IMR-90 (cell line): Measurements from ENCODE around the gene HDHD5. TPM values are rescaled to one million over a fixed set of nuclear protein-coding genes. Genes with fewer than 3 reads are reported as not detected.

Source experiments
- ATAC-seq: fragments of 200-7000 bp; cut with Tn5 transposase; 2 replicates; pipeline ENCODE4 v1.9.1; 2020; ENCODE audit warnings: low read depth, mild to moderate bottlenecking, moderate library complexity
- BruUV-seq: library from RNA; stranded (reverse); fragments of 400-500 nt; replicated peaks from 2 replicates; lab custom pipeline; 2021; lab: Mats Ljungman, UMichigan
- CTCF ChIA-PET: fragments of 300-600 bp; formaldehyde crosslinking; extraction: SDS; loops from one replicate; lab custom pipeline; 2021; ENCODE audit warnings: antibody characterized with exemption; lab: Yijun Ruan, JAX
- POLR2A ChIA-PET: fragments of 300-600 bp; sonication (Branson Sonifier 250); formaldehyde crosslinking; loops from one replicate; lab custom pipeline; 2022; ENCODE audit warnings: antibody characterized with exemption; ENCODE audit not compliant: unreplicated experiment; lab: Charles Lee
- DNase-seq: peaks from one replicate; pipeline ENCODE4 v3.0.0; 2013
- H2AFZ ChIP-seq: replicated peaks from 2 replicates; pipeline ENCODE3; 2013; ENCODE audit warnings: low read length, mild to moderate bottlenecking; ENCODE audit not compliant: poor library complexity
- H2AK5ac ChIP-seq: 2 replicates; pipeline ENCODE4 v1.6.1; 2013; ENCODE audit warnings: low read depth, low read length, inconsistent platforms
- H2AK9ac ChIP-seq: replicated peaks from 2 replicates; pipeline ENCODE3; 2013; ENCODE audit warnings: mild to moderate bottlenecking, low read depth, low read length, moderate library complexity; ENCODE audit not compliant: poor library complexity
- H2BK120ac ChIP-seq: 2 replicates; pipeline ENCODE4 v1.6.1; 2013; ENCODE audit warnings: low read depth, low read length, inconsistent platforms
- H2BK15ac ChIP-seq: 3 replicates; pipeline ENCODE4 v1.6.1; 2013; ENCODE audit warnings: low read depth, low read length, inconsistent platforms
- H2BK20ac ChIP-seq: 2 replicates; pipeline ENCODE4 v1.6.1; 2013; ENCODE audit warnings: low read depth, mild to moderate bottlenecking, inconsistent platforms, low read length, moderate library complexity
- H2BK5ac ChIP-seq: 2 replicates; pipeline ENCODE4 v1.6.1; 2013; ENCODE audit warnings: mild to moderate bottlenecking, low read depth, low read length, inconsistent platforms; ENCODE audit not compliant: poor library complexity, severe bottlenecking
- H3K14ac ChIP-seq: replicated peaks from 2 replicates; pipeline ENCODE4 v1.6.1; 2013; ENCODE audit warnings: low read depth, low read length, inconsistent platforms
- H3K18ac ChIP-seq: 2 replicates; pipeline ENCODE4 v1.6.1; 2013; ENCODE audit warnings: low read depth, low read length, control low read depth
- H3K23ac ChIP-seq: 2 replicates; pipeline ENCODE4 v1.6.1; 2013; ENCODE audit warnings: low read depth, low read length, inconsistent platforms
- H3K27ac ChIP-seq: 2 replicates; pipeline ENCODE4 v1.5.1; 2013; ENCODE audit warnings: mild to moderate bottlenecking, control low read depth, low read length; ENCODE audit not compliant: insufficient read depth
- H3K27me3 ChIP-seq: 2 replicates; pipeline ENCODE4 v1.6.1; 2013; ENCODE audit warnings: low read length; ENCODE audit not compliant: control insufficient read depth, insufficient read depth
- H3K36me3 ChIP-seq: 2 replicates; pipeline ENCODE4 v1.6.1; 2013; ENCODE audit warnings: low read length, mixed read lengths; ENCODE audit not compliant: control insufficient read depth, insufficient read depth
- H3K4ac ChIP-seq: 2 replicates; pipeline ENCODE4 v1.6.1; 2013; ENCODE audit warnings: low read depth, low read length, inconsistent platforms
- H3K4me1 ChIP-seq: 2 replicates; pipeline ENCODE4 v1.6.1; 2013; ENCODE audit warnings: low read length, mixed read lengths; ENCODE audit not compliant: control insufficient read depth, insufficient read depth
- H3K4me2 ChIP-seq: 2 replicates; pipeline ENCODE4 v1.6.1; 2013; ENCODE audit warnings: low read depth, mild to moderate bottlenecking, control low read depth, low read length, moderate library complexity
- H3K4me3 ChIP-seq: 2 replicates; pipeline ENCODE4 v1.5.1; 2013; ENCODE audit warnings: low read depth, mild to moderate bottlenecking, control low read depth, low read length, moderate library complexity; ENCODE audit not compliant: insufficient read depth
- H3K56ac ChIP-seq: 2 replicates; pipeline ENCODE4 v1.6.1; 2013; ENCODE audit warnings: low read length, inconsistent platforms; ENCODE audit not compliant: insufficient read depth; ENCODE audit errors: extremely low read depth
- H3K79me1 ChIP-seq, 2 experiments: 2 replicates each; pipeline ENCODE4 v1.6.1; 2013; ENCODE audit warnings: low read length in 2 of 2, inconsistent platforms in 1 of 2, low read depth in 1 of 2
- H3K9ac ChIP-seq: 2 replicates; pipeline ENCODE4 v1.6.1; 2013; ENCODE audit warnings: low read depth, low read length, control low read depth
- H3K9me1 ChIP-seq: 2 replicates; pipeline ENCODE4 v1.6.1; 2013; ENCODE audit warnings: low read length, inconsistent platforms; ENCODE audit not compliant: insufficient read depth
- H3K9me3 ChIP-seq: 2 replicates; pipeline ENCODE4 v1.6.1; 2013; ENCODE audit warnings: low read length; ENCODE audit not compliant: control insufficient read depth, insufficient read depth
- H4K20me1 ChIP-seq: 2 replicates; pipeline ENCODE4 v1.6.1; 2013; ENCODE audit warnings: low read length, inconsistent platforms; ENCODE audit not compliant: insufficient read depth
- H4K5ac ChIP-seq: 2 replicates; pipeline ENCODE4 v1.6.1; 2013; ENCODE audit warnings: mild to moderate bottlenecking, low read depth, low read length, control low read depth
- H4K8ac ChIP-seq, 2 experiments: 2 replicates each; pipeline ENCODE4 v1.6.1; 2013; ENCODE audit warnings: low read depth in 2 of 2, low read length in 2 of 2, control low read depth in 1 of 2, inconsistent platforms in 1 of 2
- H4K91ac ChIP-seq: 2 replicates; pipeline ENCODE4 v1.6.1; 2013; ENCODE audit warnings: low read depth, low read length, inconsistent platforms; ENCODE audit not compliant: insufficient read depth
- CEBPB ChIP-seq: IDR thresholded peaks from 2 replicates; pipeline ENCODE4 v1.6.1; 2012; ENCODE audit warnings: low read depth, low read length, improper control_type of control experiment
- ELK1 ChIP-seq: fragments of 150-350 bp; IDR thresholded peaks from 2 replicates; pipeline ENCODE4 v1.6.1; 2016; ENCODE audit warnings: low read depth, mild to moderate bottlenecking, low read length, moderate library complexity, borderline replicate concordance
- FOS ChIP-seq: fragments of 150-350 bp; IDR thresholded peaks from 2 replicates; pipeline ENCODE4 v1.6.1; 2016; ENCODE audit warnings: low read depth, low read length
- MAFK ChIP-seq: IDR thresholded peaks from 2 replicates; pipeline ENCODE4 v1.6.1; 2012; ENCODE audit warnings: low read depth, low read length, improper control_type of control experiment
- MAZ ChIP-seq: IDR thresholded peaks from 2 replicates; pipeline ENCODE4 v1.6.1; 2012; ENCODE audit warnings: low read depth, mild to moderate bottlenecking, low read length, improper control_type of control experiment, moderate library complexity, borderline replicate concordance
- MXI1 ChIP-seq: IDR thresholded peaks from 2 replicates; pipeline ENCODE4 v1.6.1; 2012; ENCODE audit warnings: low read depth, mild to moderate bottlenecking, low read length, moderate library complexity, borderline replicate concordance
- RAD21 ChIP-seq: IDR thresholded peaks from 2 replicates; pipeline ENCODE4 v1.6.1; 2012; ENCODE audit warnings: low read length, improper control_type of control experiment
- RCOR1 ChIP-seq: IDR thresholded peaks from 2 replicates; pipeline ENCODE4 v1.6.1; 2012; ENCODE audit warnings: mild to moderate bottlenecking, low read length, improper control_type of control experiment; ENCODE audit not compliant: insufficient replicate concordance
- RFX5 ChIP-seq: IDR thresholded peaks from 2 replicates; pipeline ENCODE4 v1.8.0; 2012; ENCODE audit warnings: low read depth, mild to moderate bottlenecking, low read length, moderate library complexity
- SMC3 ChIP-seq: fragments of 150-350 bp; IDR thresholded peaks from 2 replicates; pipeline ENCODE4 v1.6.1; 2016; ENCODE audit warnings: low read depth, mild to moderate bottlenecking, antibody characterized with exemption, low read length, moderate library complexity
- dilution Hi-C: fragments of 300-500 bp; cut with HindIII; formaldehyde crosslinking; loops from one replicate; pipeline ENCODE4 v1.14.3; 2018; ENCODE audit warnings: low sequenced_read_pairs; ENCODE audit not compliant: unreplicated experiment
- in situ Hi-C: fragments of 300-500 bp; cut with MboI; formaldehyde crosslinking; loops from 3 replicates; pipeline ENCODE4 v1.14.3; 2019; ENCODE audit warnings: low sequenced_read_pairs, inconsistent platforms, mixed read lengths
- intact Hi-C: fragments of 100-400 bp; cut with micrococcal nuclease; formaldehyde crosslinking; loops from 2 replicates; pipeline ENCODE4 v1.10.0; 2022
- polyA plus RNA-seq, 3 experiments: library from polyadenylated mRNA; depleted of rRNA; stranded (reverse); fragments of >200 nt; gene quantifications; 2 replicates each; pipeline ENCODE4 v1.2.3, GENCODE V29; 2012; ENCODE audit warnings: low replicate concordance in 1 of 3
- total RNA-seq: library from RNA; depleted of rRNA; stranded (reverse); fragments of >200 nt; gene quantifications from 2 replicates; pipeline ENCODE4 v1.2.3, GENCODE V29; 2012; rRNA removed

The HDHD5 gene
- total and polyA plus RNA-seq, 2 of the 4 experiments (the other 2 are of a cell fraction), result 31.9 to 37.5 TPM

DNA sequence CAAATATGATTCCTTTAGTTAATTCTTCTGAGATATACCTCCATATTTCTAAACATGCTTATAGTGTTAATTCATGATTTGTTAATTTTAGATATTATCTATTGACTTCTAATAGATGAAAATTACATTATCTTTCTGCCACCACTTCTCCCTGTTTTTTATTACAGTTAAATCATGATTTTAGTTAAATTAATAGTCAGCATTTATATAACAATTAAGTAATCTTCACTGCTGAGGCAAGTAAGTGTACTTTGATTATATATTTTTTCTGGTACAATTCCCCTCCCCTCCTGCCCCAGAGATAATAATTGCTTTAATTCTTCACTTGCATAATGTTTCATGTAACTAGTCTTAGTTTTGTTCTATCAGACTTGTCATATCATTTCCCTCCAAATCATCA, 68.5 kb downstream of the HDHD5 start:
- no peak for DNase-seq
- no peak for TF ChIP-seq MAZ
- no peak for TF ChIP-seq MXI1
- TF ChIP-seq SMC3, result no peak
- no peak for TF ChIP-seq RCOR1
- no peak for TF ChIP-seq FOS
- no peak for TF ChIP-seq MAFK
- no peak for TF ChIP-seq RFX5
- no peak for TF ChIP-seq ELK1
- no peak for TF ChIP-seq CEBPB
- no peak for TF ChIP-seq RAD21
- H3K4me1 ChIP-seq, result peaks cover 10% of the 10 kb centered on the region
- ChIA-PET POLR2A (no interaction called here), CTCF (no interaction called here)
- H3K18ac ChIP-seq, result no peak overlapping the region
- no peak overlapping the region for H2BK5ac ChIP-seq
- H4K20me1 ChIP-seq, result peaks cover 61% of the 10 kb centered on the region
- H3K36me3 ChIP-seq, result no peaks in the 10 kb centered on the region
- H3K23ac ChIP-seq, result no peak overlapping the region
- no peak overlapping the region for H2AFZ ChIP-seq
- no peak overlapping the region for H4K5ac ChIP-seq
- H3K79me1 ChIP-seq, result peaks cover 17 to 69% of the 10 kb centered on the region in 2 experiments
- dilution Hi-C loops, result no loop called here
- H3K14ac ChIP-seq, result no peak overlapping the region
- H3K4me2 ChIP-seq, result no peak overlapping the region
- intact Hi-C loops, result no loop called here
- H4K91ac ChIP-seq, result no peak overlapping the region
- no peak overlapping the region for H2AK5ac ChIP-seq
- no TSS peak for BruUV-seq
- no peak overlapping the region for H3K9ac ChIP-seq
- in situ Hi-C loops, result loop anchor here (25.0 kb wide), 1 partner anchor 722 kb away; no protein-coding TSS in a partner anchor
- no peak overlapping the region for H2AK9ac ChIP-seq
- H2BK120ac ChIP-seq, result no peak overlapping the region
- no peaks in the 10 kb centered on the region for H3K9me3 ChIP-seq
- H3K27ac ChIP-seq, result no peak overlapping the region
- no peak overlapping the region for H3K4ac ChIP-seq
- no peak overlapping the region for H2BK20ac ChIP-seq
- no peak overlapping the region for H3K56ac ChIP-seq
- ATAC-seq, result no peak
- peaks cover 10% of the 10 kb centered on the region for H3K9me1 ChIP-seq
- no peak overlapping the region for H3K4me3 ChIP-seq
- no peaks in the 10 kb centered on the region for H3K27me3 ChIP-seq
- H4K8ac ChIP-seq, result no peak overlapping the region
- H2BK15ac ChIP-seq, result no peak overlapping the region

Other genes starting within 250 kb of the HDHD5 start
- gene GAB4, start 151.1 kb downstream of the HDHD5 start, total RNA-seq, result not detected in 2 replicates
- not detected in 2 replicates for gene GAB4, start 151.1 kb downstream of the HDHD5 start, polyA plus RNA-seq (2012; rRNA removed)
- 5.2 and 5.8 TPM in 2 replicates for gene IL17RA, start 74.3 kb downstream of the HDHD5 start, total RNA-seq
- gene IL17RA, start 74.3 kb downstream of the HDHD5 start, polyA plus RNA-seq (2012; rRNA removed), result 15.3 and 18.3 TPM in 2 replicates
- gene TMEM121B, start 37.9 kb downstream of the HDHD5 start, total RNA-seq, result under 0.01 TPM in 2 replicates
- 0.22 and 0.29 TPM in 2 replicates for gene TMEM121B, start 37.9 kb downstream of the HDHD5 start, polyA plus RNA-seq (2012; rRNA removed)
- under 0.01 TPM in 1 of 2 replicates, not detected in the other for gene ADA2, start 60.2 kb upstream of the HDHD5 start, total RNA-seq
- 0.14 and 0.16 TPM in 2 replicates for gene ADA2, start 60.2 kb upstream of the HDHD5 start, polyA plus RNA-seq (2012; rRNA removed)
- gene CECR2, start 210.2 kb upstream of the HDHD5 start, total RNA-seq, result not detected in 2 replicates
- under 0.01 TPM in 1 of 2 replicates, not detected in the other for gene CECR2, start 210.2 kb upstream of the HDHD5 start, polyA plus RNA-seq (2012; rRNA removed)